ENCODE measurements around the gene FAM187B.

Gene FAM187B

DNA sequence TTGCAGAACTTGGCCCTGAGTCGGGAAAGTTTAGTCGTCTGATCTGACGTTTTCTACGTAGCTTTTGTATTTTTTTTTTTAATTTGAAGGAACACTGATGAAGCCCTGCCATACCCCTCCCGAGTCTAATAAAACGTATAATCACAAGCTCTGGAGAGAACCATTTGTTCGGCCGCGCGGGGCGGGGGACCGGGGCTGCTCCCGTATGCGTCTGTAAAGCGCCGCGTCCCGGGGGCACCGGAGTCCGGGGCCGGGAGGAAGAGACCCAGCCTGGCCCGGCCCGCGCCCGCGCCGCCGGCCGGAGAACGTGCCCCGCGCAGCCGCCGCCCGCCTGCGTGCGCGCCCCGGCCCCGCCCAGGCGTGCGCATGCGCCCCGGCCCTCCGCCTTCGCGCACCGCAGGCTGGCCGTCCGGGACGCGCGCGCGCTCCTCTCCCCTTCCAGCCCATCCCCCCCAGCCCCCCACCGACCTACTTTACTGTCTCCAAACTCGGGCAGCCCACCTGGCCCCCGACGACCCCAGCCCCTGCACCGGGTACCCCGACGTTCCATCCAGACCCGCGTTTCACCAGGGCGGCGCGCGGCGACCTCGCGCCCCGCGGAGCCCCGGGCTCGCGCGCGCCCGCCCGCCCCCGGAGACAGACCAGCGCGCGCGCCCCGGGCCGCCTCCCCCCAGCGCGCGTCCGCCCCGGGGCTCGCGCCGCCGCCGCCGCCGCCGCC, 39.4 kb upstream of the FAM187B start:
- Mint-ChIP-seq H3K27ac (peak overlapping the region; percentile 95), H3K9me3 (no peaks in the 10 kb centered on the region), H3K4me1 (peaks cover 49% of the 10 kb centered on the region), H3K4me3 (peak overlapping the region; percentile 95), H3K27me3 (ENCODE audit: low read depth, poor library complexity) (no peaks in the 10 kb centered on the region), H3K36me3 (ENCODE audit: low read depth) (peaks cover 27% of the 10 kb centered on the region)
- TF ChIP-seq CTCF (IDR thresholded peaks at IDR 0.05), result no peak
- peak; percentile 76 for DNase-seq

- peak; percentile 57 for DNase-seq
- peaks cover 47% of the 10 kb centered on the region for H3K4me1 Mint-ChIP-seq
- no peaks in the 10 kb centered on the region for H3K9me3 Mint-ChIP-seq
- no peaks in the 10 kb centered on the region for H3K27me3 Mint-ChIP-seq (ENCODE audit: low read depth, poor library complexity)
- H3K36me3 Mint-ChIP-seq (ENCODE audit: low read depth), result peaks cover 26% of the 10 kb centered on the region
- peak overlapping the region; percentile 95 for H3K4me3 Mint-ChIP-seq
- peak overlapping the region; percentile 95 for H3K27ac Mint-ChIP-seq
- TF ChIP-seq CTCF (IDR thresholded peaks at IDR 0.05), result no peak
Measured at GRCh38 chr19:35267353-35267817, 38.8 kb upstream of the FAM187B start.

GRCh38 chr19:35266520-35267352, 38.2 kb upstream of the FAM187B start:
- no peak for TF ChIP-seq CTCF (IDR thresholded peaks at IDR 0.05)
- Mint-ChIP-seq H3K4me1 (peaks cover 41% of the 10 kb centered on the region), H3K9me3 (no peaks in the 10 kb centered on the region), H3K4me3 (peak overlapping the region; percentile 95), H3K27me3 (ENCODE audit: low read depth, poor library complexity) (no peaks in the 10 kb centered on the region), H3K36me3 (ENCODE audit: low read depth) (peaks cover 22% of the 10 kb centered on the region), H3K27ac (no peak overlapping the region)
- DNase-seq, result peak; percentile 26

DNA sequence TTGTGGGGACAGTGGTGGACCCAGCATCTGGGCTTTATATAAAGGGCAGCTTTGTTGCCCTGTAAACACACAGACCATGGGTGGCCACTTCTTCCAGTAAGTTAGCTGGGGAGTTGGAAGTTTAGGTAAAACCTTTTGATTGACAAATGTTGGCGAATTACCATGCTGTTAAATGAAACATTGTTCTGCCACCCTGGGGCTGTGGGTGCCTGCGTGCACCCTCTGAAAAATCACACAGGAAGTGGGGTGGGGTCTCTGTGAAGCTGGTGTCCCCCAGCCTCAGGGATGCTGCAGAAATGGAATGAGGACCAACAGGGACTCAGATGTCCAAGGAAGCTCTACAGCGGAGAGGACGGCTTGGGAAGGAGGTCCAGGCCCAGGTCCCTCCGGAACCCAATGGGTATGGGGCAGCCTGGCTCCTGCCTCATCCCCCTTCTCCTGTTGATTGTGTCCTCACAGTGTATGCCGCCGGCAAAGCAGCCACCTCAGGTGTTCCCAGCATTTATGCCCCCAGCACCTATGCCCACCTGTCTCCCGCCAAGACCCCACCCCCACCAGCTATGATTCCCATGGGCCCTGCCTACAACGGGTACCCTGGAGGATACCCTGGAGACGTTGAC, 37.5 kb upstream of the FAM187B start:
- Mint-ChIP-seq H3K27me3 (ENCODE audit: low read depth, poor library complexity) (no peaks in the 10 kb centered on the region), H3K27ac (peak overlapping the region; percentile 75), H3K4me3 (peak overlapping the region; percentile 71), H3K36me3 (ENCODE audit: low read depth) (peaks cover 15% of the 10 kb centered on the region), H3K9me3 (no peaks in the 10 kb centered on the region), H3K4me1 (peaks cover 44% of the 10 kb centered on the region)
- DNase-seq, result no peak
- TF ChIP-seq CTCF (IDR thresholded peaks at IDR 0.05), result no peak

DNA sequence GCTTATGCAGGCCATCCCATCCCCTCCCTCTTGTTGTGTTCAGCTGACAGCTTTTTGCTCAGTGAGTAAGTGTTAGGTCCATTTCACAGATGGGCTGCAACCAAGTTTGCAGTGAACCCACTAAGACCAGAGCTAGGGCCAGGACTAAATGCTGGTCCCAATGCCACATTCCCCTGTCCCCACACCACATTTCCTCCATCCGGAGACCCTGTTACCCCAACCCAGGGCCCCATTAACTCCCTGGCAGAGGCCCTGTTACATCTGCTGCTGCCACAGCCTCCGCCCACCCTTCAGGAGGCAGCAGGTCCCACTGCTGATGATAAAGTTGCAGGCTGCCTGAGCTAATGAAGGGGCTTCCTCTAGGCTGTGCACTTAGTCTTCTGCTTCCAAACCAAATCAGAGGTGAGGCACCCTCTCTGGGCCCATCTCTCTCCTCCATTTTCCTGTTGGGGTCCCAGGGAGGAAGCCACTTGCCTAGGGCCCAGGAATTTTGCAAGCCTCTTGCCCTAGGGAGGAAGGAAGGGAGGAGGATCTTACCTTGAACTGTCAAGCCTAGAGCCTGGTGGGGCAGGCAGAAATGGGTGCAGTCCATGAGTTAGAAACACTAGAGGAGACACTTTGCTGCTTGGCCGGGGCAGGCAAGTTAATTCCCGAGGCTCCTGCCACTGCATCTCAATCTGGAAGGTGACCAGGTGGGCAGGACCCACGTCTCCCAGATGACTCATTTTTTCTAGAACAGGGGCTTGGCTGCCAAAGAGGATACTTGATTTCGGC, 36.8 kb upstream of the FAM187B start:
- peaks cover 46% of the 10 kb centered on the region for H3K4me1 Mint-ChIP-seq
- no peak for DNase-seq
- peak overlapping the region; percentile 75 for H3K27ac Mint-ChIP-seq
- H3K9me3 Mint-ChIP-seq, result no peaks in the 10 kb centered on the region
- H3K27me3 Mint-ChIP-seq (ENCODE audit: low read depth, poor library complexity), result no peaks in the 10 kb centered on the region
- peak overlapping the region; percentile 71 for H3K4me3 Mint-ChIP-seq
- TF ChIP-seq CTCF (IDR thresholded peaks at IDR 0.05), result no peak
- peaks cover 13% of the 10 kb centered on the region for H3K36me3 Mint-ChIP-seq (ENCODE audit: low read depth)

Data from nephron progenitor cell (in vitro differentiated cells).